Endothelial cell of umbilical vein (primary cell): ENCODE measurements around the gene GRID2. TPM values are rescaled to one million over a fixed set of nuclear protein-coding genes. Genes with fewer than 3 reads are reported as not detected.

ENCODE experiments used
- BruUV-seq: library from RNA; stranded (reverse); fragments of 400-500 nt; replicated peaks from 2 replicates; lab custom pipeline; 2021; lab: Mats Ljungman, UMichigan
- CTCF ChIA-PET: fragments of 300-600, 350-600 bp; sonication (Branson Sonifier 250); formaldehyde crosslinking; loops from one replicate; lab custom pipeline; 2021; ENCODE audit warnings: antibody characterized with exemption, inconsistent platforms; lab: Charles Lee
- POLR2A ChIA-PET: fragments of 300-600, 350-600 bp; sonication (Branson Sonifier 250); formaldehyde crosslinking; loops from one replicate; lab custom pipeline; 2021; ENCODE audit warnings: antibody characterized with exemption, inconsistent platforms; lab: Charles Lee
- DNase-seq: peaks from one replicate; pipeline ENCODE4 v3.0.0-alpha.2; 2011; ENCODE audit warnings: low read depth, low spot score
- FAIRE-seq: peaks from 2 replicates; lab custom pipeline; 2011; peaks lifted over from hg19 to GRCh38; lab: Jason Lieb, UNC
- H2AFZ ChIP-seq: 2 replicates; pipeline ENCODE4 v1.6.0; 2012; ENCODE audit warnings: low read depth, low read length, control low read depth, inconsistent platforms
- H3K27ac ChIP-seq: 2 replicates; pipeline ENCODE4 v1.5.1; 2011; ENCODE audit warnings: low read depth, mild to moderate bottlenecking, control low read depth, low read length, moderate library complexity; ENCODE audit not compliant: insufficient read depth
- H3K27me3 ChIP-seq, 2 experiments: 2 replicates each; pipeline versions ENCODE4 v1.6.0 to v1.6.1; 2011; ENCODE audit warnings: low read length in 2 of 2, mixed read lengths in 1 of 2; ENCODE audit not compliant: control insufficient read depth in 2 of 2, insufficient read depth in 2 of 2
- H3K36me3 ChIP-seq, 2 experiments: 2 replicates in 1 of 2; 3 replicates in 1 of 2; pipeline ENCODE4 v1.5.1; 2011; ENCODE audit warnings: low read length in 2 of 2, mild to moderate bottlenecking in 1 of 2, moderate library complexity in 1 of 2; ENCODE audit not compliant: control insufficient read depth in 2 of 2, insufficient read depth in 2 of 2; ENCODE audit errors: extremely low read depth in 1 of 2
- H3K4me1 ChIP-seq: 3 replicates; pipeline ENCODE4 v1.5.1; 2011; ENCODE audit warnings: mild to moderate bottlenecking, low read length; ENCODE audit not compliant: control insufficient read depth, insufficient read depth; ENCODE audit errors: extremely low read depth
- H3K4me2 ChIP-seq: 2 replicates; pipeline ENCODE4 v1.6.1; 2011; ENCODE audit warnings: low read length, control low read depth, mixed read lengths; ENCODE audit not compliant: insufficient read depth
- H3K4me3 ChIP-seq, 3 experiments: fragments of 200-600 bp in 1 of 3; sonication (generic), shearing (Covaris generic) in 1 of 3; replicated peaks in 1 of 3; 2 replicates each; pipeline ENCODE4 v1.5.1; 2011 to 2016; ENCODE audit warnings: control low read depth in 3 of 3, low read length in 3 of 3, mild to moderate bottlenecking in 2 of 3, inconsistent platforms in 1 of 3, low read depth in 1 of 3, moderate library complexity in 1 of 3; ENCODE audit not compliant: insufficient read depth in 1 of 3
- H3K79me2 ChIP-seq: 2 replicates; pipeline ENCODE4 v1.6.0; 2012; ENCODE audit warnings: low read length, inconsistent platforms; ENCODE audit not compliant: control insufficient read depth, insufficient read depth
- H3K9ac ChIP-seq: replicated peaks from 2 replicates; pipeline ENCODE3; 2011; ENCODE audit warnings: low read length, control low read depth; ENCODE audit not compliant: insufficient read depth; ENCODE audit errors: extremely low read depth
- H3K9me1 ChIP-seq: replicated peaks from 3 replicates; pipeline ENCODE4 v1.6.0; 2011; ENCODE audit warnings: mild to moderate bottlenecking, low read length; ENCODE audit not compliant: control insufficient read depth, insufficient read depth; ENCODE audit errors: extremely low read depth
- H3K9me3 ChIP-seq: replicated peaks from 2 replicates; pipeline ENCODE4 v1.5.1; 2012; ENCODE audit warnings: low read length, inconsistent platforms; ENCODE audit not compliant: control insufficient read depth, insufficient read depth
- H4K20me1 ChIP-seq: replicated peaks from 2 replicates; pipeline ENCODE3; 2011; ENCODE audit warnings: mild to moderate bottlenecking, low read length; ENCODE audit not compliant: control insufficient read depth, insufficient read depth; ENCODE audit errors: extremely low read depth
- CTCF ChIP-seq, 2 donors: IDR thresholded peaks; 1 replicate in 1 of 2; 2 replicates in 1 of 2; pipeline ENCODE4 v1.5.1; 2011; ENCODE audit warnings: low read length in 2 of 2, mild to moderate bottlenecking in 2 of 2, moderate library complexity in 2 of 2, control low read depth in 1 of 2, inconsistent platforms in 1 of 2, low read depth in 1 of 2; ENCODE audit not compliant: insufficient read depth in 1 of 2; ENCODE audit errors: extremely low read depth in 1 of 2
- EZH2 ChIP-seq: IDR thresholded peaks from 2 replicates; pipeline ENCODE4 v1.6.1; 2012; ENCODE audit warnings: borderline replicate concordance, low read depth, mild to moderate bottlenecking, moderate library complexity, low read length, inconsistent platforms; ENCODE audit not compliant: severe bottlenecking
- FOS ChIP-seq: IDR thresholded peaks from 2 replicates; pipeline ENCODE4 v1.6.1; 2011; ENCODE audit warnings: mild to moderate bottlenecking, low read length, moderate library complexity, borderline replicate concordance; ENCODE audit not compliant: insufficient read depth
- GATA2 ChIP-seq: IDR thresholded peaks from 2 replicates; pipeline ENCODE4 v1.7.0; 2011; ENCODE audit warnings: low read depth, mild to moderate bottlenecking, moderate library complexity, mixed read lengths, low read length; ENCODE audit not compliant: insufficient read length, insufficient read depth
- JUN ChIP-seq: IDR thresholded peaks from 2 replicates; pipeline ENCODE4 v1.6.1; 2011; ENCODE audit warnings: borderline replicate concordance, low read depth; ENCODE audit not compliant: insufficient read length, insufficient read depth
- MYC ChIP-seq: IDR thresholded peaks from one replicate; pipeline ENCODE4 v1.6.1; 2011; ENCODE audit warnings: mild to moderate bottlenecking, low read depth, low read length
- POLR2A ChIP-seq: IDR thresholded peaks from 2 replicates; pipeline ENCODE4 v1.6.1; 2012; ENCODE audit warnings: low read depth, mild to moderate bottlenecking, control low read depth, low read length
- POLR2AphosphoS5 ChIP-seq: IDR thresholded peaks from 2 replicates; pipeline ENCODE4 v1.6.1; 2012; ENCODE audit warnings: low read depth, mild to moderate bottlenecking, control low read depth, low read length, moderate library complexity; ENCODE audit not compliant: insufficient read depth
- dilution Hi-C: fragments of 300-500 bp; cut with MboI; formaldehyde crosslinking; loops from one replicate; pipeline ENCODE4 v1.15.0; 2019; ENCODE audit warnings: low sequenced_read_pairs; ENCODE audit not compliant: extremely low pct_ligation_motif_present
- intact Hi-C: fragments of 100-400 bp; cut with micrococcal nuclease; formaldehyde crosslinking; loops from one replicate; pipeline ENCODE4 v1.10.0; 2022
- polyA plus RNA-seq, 4 experiments: library from polyadenylated mRNA; depleted of rRNA in 3 of 4; stranded (reverse) in 3 of 4; unstranded in 1 of 4; fragments of >200 nt; gene quantifications; 2 replicates each; pipeline versions ENCODE4 v1.2.1 to v1.2.3, GENCODE V29; 2011 to 2012; ENCODE audit warnings: missing spikeins in 1 of 4
- total RNA-seq: library from RNA; stranded (reverse); gene quantifications from 2 replicates; pipeline ENCODE4 v1.2.3, GENCODE V29; 2021
- TF ChIP-seq, protein P1 (sequence below): IDR thresholded peaks from 2 replicates; pipeline ENCODE4 v1.6.1; 2011; ENCODE audit not compliant: insufficient read depth, insufficient read length

GRID2 gene
- total and polyA plus RNA-seq, 2 donors (not counting 3 experiments of a cell fraction or from before 2014, with no cell fraction given): not detected

GRCh38 chr4:93684571-93684970 lies 1380.8 kb downstream of the GRID2 start:
- intact Hi-C loops (no loop called here), dilution Hi-C loops (no loop called here)
- Histone ChIP-seq H3K79me2 (no peaks in the 10 kb centered on the region), H3K27ac (no peak overlapping the region), H3K36me3 (no peaks in the 10 kb centered on the region), H3K27me3 (no peaks in the 10 kb centered on the region), H4K20me1 (no peaks in the 10 kb centered on the region), H3K4me1 (no peaks in the 10 kb centered on the region), H2AFZ (no peak overlapping the region), H3K4me3 (no peak overlapping the region), H3K9me3 (no peaks in the 10 kb centered on the region), H3K9ac (no peak overlapping the region), H3K9me1 (no peaks in the 10 kb centered on the region), H3K4me2 (no peak overlapping the region)
- DNase-seq (no peak), FAIRE-seq (no peak)
- POLR2A ChIA-PET: no interaction called here
- TF ChIP-seq, protein P1, sequence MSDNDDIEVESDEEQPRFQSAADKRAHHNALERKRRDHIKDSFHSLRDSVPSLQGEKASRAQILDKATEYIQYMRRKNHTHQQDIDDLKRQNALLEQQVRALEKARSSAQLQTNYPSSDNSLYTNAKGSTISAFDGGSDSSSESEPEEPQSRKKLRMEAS: no peak
- TF ChIP-seq GATA2 (no peak), CTCF (IDR thresholded peaks at IDR 0.05; ENCODE audit: extremely low read depth in 1 of 2, insufficient read depth in 1 of 2, low read depth in 1 of 2, low read length in 2 of 2) (no peak), JUN (no peak), POLR2A (no peak), EZH2 (no peak), POLR2AphosphoS5 (no peak), FOS (no peak), MYC (no peak)
- CTCF ChIA-PET: no interaction called here
- BruUV-seq: no TSS peak
